OCI-LY1 (cell line): ENCODE data around the gene CRACR2B.

Experiments used
- CTCF ChIP-seq: fragments of 200-600 bp; sonication (generic), shearing (Covaris generic); IDR thresholded peaks from 2 replicates; pipeline ENCODE4 v1.5.1; 2017; ENCODE audit warnings: mild to moderate bottlenecking, antibody characterized with exemption, low read length, moderate library complexity, mixed read lengths
- EZH2 ChIP-seq: fragments of 200-600 bp; sonication (generic), shearing (Covaris generic); IDR thresholded peaks from 2 replicates; pipeline ENCODE4 v1.8.0; 2017; ENCODE audit warnings: borderline replicate concordance, mixed run types, mild to moderate bottlenecking, antibody characterized with exemption, low read length, moderate library complexity, mixed read lengths

DNA sequence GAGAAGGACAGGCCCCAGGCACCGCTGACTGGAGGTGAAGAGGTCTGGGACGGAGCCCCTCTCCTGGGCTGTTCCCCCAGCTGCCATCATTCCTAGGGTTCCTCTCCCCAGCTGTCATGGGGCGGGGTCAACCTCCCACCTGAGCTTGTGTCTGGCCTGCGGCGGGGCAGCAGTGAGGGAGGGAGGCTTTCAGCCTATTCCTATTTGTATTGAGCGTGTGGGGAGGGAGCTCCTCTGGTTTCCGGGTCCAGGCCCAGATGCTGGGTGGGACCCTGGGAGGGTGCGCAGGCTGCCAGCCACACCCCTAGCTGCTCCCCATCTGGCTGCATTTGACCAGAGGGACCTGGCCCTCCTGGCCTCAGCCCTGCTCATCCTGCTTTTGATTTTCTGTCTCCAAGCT is 28.7 kb downstream of the CRACR2B start:
- TF ChIP-seq EZH2 (no peak), CTCF (no peak)
